ENCODE results near the gene DOK6.

DOK6 gene

GRCh38 chr18:69697069-69697468, 296.4 kb downstream of the DOK6 start:
- no peak for DNase-seq

DNA sequence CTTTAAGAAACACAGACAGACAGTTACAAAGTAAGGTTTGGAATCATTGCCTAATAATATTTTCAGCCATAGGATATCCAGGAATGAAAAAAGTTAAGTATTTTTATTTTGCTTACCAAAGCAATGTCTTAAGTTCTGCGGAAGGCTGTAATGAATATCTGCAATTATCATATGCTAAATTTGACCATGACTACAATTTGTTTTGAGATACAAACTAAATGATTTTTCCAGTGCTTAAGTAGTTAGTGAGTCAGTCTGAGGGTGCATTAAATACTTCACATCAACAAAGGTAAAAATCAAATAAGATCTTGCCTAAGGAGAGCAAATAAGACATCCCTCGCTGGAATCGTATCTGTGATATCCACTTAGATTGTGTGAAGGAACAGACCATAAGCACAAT, 297.0 kb downstream of the DOK6 start:
- DNase-seq, result no peak

DNA sequence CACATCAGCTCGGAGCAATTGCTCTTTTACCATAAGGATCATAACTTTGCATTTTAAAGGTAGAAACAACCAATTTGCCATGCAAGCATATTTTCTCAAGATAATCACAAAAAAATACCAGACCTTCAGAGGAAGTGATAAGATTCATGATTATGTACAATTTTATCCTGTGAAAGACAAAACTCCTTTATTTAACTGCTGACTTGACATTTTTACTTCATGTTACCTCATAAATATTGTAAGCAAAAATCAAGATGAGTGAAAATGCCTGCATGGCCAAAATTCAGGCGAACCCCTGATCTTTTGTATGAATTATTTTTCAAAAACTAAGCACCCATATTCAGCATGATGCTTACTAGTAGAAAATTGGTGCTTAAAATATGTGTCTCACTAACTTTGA, 300.6 kb downstream of the DOK6 start:
- DNase-seq, result no peak

GRCh38 chr18:69703461-69703860, 302.8 kb downstream of the DOK6 start:
- no peak for DNase-seq

- DNase-seq, result no peak
Observed at GRCh38 chr18:69705987-69706386, 305.3 kb downstream of the DOK6 start.

- no peak for DNase-seq
Observed at GRCh38 chr18:69708844-69709243, 308.2 kb downstream of the DOK6 start.

DNA sequence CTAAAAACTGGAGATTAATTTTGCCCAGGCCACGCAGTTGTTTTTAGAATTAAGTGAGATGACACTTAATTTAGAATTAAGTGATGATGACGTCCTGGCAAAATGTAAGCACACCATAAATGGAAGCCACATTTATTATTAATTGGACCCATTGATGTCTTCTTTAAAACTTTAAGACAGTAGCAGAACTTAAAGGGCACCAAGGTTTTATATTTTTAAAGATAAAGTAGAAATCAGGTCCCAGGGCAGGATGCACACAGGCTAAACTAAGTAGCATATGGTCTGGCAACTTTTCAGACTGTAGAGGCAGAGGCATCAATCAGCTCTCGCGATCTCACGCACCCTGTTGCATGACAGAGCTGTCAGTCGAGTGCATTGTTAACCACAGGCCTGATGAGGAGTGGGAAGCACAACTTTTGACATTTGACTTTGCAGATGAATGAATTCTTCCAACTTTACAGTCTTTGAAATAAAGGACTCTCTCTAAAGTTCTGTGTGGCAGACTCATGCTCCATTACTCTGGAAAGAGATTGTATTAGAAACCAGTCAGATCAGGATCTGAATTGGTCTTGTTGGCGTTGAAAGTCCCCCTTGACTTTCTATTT, 314.6 kb downstream of the DOK6 start:
- DNase-seq, result no peak

GRCh38 chr18:69717586-69717985, 316.9 kb downstream of the DOK6 start:
- no peak for DNase-seq

- no peak for DNase-seq
Observed at GRCh38 chr18:69718912-69719547, 318.3 kb downstream of the DOK6 start.

- DNase-seq, result no peak
Observed at GRCh38 chr18:69720422-69720821, 319.7 kb downstream of the DOK6 start.

- no peak for DNase-seq
Observed at GRCh38 chr18:69723434-69723833, 322.7 kb downstream of the DOK6 start.

GRCh38 chr18:69725009-69725408, 324.3 kb downstream of the DOK6 start:
- no peak for DNase-seq

DNA sequence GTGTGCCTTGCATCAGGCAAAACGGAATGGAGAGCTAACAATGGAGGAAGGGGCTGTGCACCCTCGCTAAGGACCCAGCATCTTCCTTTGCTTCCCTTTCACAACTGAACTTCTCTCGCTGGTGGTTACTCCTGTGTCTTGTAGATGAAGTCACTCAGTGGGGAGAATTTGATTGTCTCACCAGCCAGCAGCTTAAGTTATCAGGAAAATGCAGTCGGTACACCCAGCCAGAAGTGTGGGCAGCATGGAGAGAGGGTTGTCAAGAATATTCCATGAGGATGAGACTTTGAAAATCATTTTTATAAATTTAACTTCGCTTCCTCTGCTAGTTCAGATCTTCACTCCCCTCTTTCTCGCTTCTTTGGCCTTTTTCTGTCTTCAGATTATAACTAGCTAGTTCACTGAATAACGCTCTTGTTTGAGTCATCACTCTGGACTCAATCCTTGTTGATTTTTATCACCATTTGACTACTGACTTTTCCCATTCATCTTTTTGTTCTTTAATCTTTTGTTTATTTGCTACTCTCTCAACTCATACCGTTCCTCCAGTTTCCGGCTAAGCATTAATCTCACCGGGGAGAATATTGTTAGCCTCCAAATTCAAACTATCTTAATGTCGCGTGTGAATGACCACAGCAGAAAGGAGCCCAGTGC, 325.3 kb downstream of the DOK6 start:
- no peak for DNase-seq

DNA sequence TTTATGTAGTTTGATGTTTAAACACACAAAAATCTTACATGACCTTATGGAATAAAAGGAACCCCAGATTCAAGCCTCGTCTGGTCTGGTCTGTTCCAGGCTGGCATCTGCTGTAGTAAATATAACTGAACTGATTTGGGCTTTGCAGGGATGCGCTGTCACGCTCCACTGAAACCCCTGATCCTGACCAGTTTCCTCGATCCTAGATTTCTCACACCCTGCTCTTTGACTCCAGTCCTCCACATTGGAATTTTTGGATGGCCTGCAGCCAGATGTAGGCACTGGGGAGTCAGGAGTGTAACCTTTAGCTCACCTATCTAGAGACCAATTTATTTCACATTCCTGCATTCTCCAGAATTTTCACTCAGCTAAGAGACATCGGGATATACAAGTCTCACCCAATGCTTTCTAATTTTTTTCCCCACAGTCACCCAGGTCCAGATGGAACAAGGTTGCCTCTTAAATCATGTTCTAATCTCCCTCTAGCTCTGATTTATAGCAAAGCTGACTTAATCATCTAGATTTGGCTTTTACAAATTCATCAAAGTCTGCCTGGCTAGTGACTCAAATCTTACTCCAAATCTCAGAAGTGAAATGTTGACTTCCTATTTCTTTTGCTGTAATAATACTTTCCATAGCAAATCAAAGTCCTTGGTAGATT, 327.4 kb downstream of the DOK6 start:
- no peak for DNase-seq

DNA sequence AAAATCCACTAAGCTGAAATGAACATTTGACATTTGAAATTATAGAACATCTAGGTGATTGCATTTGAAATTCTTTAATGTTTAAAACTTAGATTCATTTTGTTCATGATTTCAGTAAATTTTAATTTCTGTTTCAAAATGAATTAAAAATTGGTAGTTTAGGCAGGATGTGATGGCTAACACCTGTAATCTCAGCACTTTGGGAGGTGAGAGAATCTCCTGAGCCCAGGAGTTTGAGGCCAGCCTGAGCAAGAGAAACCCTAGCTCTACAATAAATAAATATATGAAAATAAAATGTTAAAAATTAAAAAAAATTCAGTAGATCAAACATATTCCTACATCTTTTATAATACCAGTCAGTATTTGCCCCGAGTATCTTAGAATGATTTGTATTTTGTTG, 330.0 kb downstream of the DOK6 start:
- no peak for DNase-seq

DNA sequence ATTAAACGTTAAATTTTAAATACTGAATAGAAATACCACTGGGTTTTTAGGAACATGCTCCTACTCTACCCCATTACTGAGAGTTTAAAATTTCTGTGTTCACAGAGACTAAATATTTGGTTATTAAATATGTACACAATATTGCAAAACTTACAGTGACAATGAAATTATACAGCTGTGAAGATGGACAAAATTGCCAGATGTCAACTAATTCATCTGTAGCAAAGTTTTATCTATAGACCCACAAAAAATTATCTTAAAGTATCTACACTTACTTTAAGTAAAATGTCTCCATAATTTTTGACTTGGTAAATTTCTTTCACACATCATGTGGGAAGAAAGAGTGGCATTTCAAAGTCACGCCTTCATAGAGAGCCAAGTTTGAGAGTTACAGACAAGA, 333.8 kb downstream of the DOK6 start:
- no peak for DNase-seq

DNA sequence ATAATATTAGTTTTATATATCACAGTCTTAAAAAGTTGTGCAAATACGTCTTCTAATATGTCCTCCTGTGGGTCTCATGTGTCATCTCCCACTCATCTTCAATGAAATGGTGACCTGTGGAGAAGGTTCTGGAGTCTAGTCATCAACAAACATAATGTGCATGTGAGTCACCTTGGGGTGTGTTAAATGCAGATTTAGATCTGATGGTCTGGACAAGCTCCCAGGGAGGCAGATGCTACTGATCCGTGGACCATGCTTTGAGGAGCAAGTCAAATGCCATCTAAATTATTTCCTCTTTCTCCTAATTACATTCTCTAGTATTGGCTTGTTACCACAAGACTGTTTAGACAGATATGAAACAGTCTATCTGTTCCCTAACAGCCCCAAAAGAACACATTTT, 336.0 kb downstream of the DOK6 start:
- no peak for DNase-seq

- DNase-seq, result no peak
Observed at GRCh38 chr18:69737851-69738250, 337.2 kb downstream of the DOK6 start.

GRCh38 chr18:69747388-69747787, 346.7 kb downstream of the DOK6 start:
- no peak for DNase-seq

DNA sequence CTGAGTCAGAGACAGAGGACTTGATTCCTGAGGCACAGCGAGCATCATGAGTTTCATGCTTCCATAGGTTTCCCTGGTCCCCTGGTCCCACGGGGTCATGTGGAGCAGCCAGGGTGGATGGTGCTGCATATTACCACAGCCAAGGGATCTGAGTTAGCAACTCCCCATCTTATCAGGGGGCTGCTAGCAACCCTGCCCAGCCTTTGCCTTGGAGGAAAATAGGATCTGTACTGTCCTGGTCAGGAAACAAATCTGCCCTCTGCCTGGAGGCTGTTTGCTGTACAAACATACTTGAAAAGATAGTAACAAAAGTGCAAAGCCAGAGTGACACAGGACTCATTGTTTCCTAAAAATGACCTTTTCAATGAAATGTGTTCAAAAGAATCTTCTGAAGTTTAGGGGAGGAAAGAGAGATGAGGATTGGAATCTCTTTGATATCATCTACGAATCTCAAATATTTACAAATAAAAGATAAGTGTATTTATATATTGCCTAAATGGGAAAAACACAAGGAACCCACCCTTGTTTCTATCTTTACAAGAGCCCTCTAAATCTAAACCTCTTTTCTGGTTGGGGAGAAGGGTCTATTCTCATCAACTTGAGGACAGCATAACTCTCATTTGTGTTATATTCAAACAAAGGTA, 352.2 kb downstream of the DOK6 start:
- no peak for DNase-seq

DNA sequence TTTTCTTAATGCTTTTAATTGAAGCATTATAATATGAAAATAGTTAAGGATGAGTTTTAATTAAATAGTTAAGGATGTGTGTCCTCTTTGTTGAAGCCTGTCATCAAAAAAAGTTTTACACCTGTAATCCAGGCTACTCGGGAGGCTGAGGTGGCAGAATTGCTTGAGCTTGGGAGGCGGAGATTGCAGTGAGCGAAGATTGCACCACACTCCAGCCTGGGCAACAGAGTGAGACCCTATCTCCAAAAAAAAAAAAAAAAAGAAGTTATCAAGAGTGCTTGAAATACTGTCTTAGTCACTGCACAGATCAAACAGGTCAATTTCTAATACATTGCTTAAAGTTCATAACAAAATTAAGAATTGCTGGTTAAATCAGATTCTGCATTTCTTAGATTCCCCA, 353.4 kb downstream of the DOK6 start:
- no peak for DNase-seq

DNA sequence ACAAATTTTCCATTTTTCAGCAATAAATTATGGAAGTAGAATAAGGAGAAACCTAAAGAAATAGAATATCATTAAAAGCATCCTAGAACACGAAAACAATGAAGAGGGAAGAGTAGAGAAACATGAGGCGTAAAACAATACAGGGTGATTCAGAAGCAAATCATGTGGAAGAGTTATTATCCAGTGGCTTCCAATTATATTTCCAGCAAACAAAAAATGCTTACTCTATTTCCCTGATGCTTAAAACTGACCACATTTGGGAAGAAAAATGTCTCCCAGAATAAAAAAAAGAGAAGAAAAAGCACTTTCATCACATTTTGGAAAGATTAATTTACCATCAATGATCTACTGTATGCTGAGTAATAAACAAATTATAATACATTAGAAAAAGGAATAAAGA, 354.4 kb downstream of the DOK6 start:
- DNase-seq, result no peak

DNA sequence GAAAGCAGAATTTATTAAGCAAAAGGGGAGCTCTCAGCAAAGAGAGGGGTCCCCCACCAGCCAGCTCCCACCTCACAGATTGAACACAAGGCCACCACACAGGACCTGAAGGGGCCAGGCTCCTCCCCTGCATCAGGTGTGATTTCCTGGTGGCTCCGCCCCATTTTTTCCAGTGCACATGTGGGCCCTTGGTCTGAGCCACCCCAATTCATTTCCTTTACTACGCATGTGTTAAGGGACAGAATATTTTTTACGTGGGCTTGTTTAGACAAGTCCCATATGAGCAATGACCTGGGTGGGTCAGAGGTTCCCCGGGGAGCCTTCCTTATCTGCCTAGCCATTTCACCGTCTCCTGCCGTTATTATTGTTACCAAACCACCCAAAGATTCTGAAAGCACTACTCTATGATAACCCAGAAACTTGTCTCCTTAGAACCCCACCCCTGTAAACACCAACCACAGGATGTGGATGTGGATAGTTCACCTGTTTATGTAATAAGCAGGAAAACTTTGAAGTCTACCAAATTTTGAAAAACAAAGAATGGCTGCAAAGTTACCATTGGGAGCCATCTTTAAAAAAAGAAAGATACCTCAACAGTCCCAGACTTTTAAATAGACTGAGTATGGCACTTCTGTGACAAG, 355.3 kb downstream of the DOK6 start:
- DNase-seq, result no peak
